GM03348 (cell line): ENCODE measurements around the gene ARHGEF12.

Experiments
- DNase-seq: peaks from one replicate; pipeline ENCODE4 v3.0.0; 2012; ENCODE audit warnings: low spot score

The ARHGEF12 gene

GRCh38 chr11:120386318-120386717, 50.1 kb downstream of the ARHGEF12 start:
- DNase-seq, result no peak

- no peak for DNase-seq
Observed at GRCh38 chr11:120386774-120387371, 50.7 kb downstream of the ARHGEF12 start.

- no peak for DNase-seq
Observed at GRCh38 chr11:120388261-120388660, 52.0 kb downstream of the ARHGEF12 start.

GRCh38 chr11:120389693-120390584, 53.7 kb downstream of the ARHGEF12 start:
- DNase-seq, result no peak

GRCh38 chr11:120390585-120390922, 54.3 kb downstream of the ARHGEF12 start:
- DNase-seq, result no peak

- DNase-seq, result no peak
Observed at GRCh38 chr11:120391292-120391691, 55.1 kb downstream of the ARHGEF12 start.

- no peak for DNase-seq
Observed at GRCh38 chr11:120391854-120392253, 55.6 kb downstream of the ARHGEF12 start.

GRCh38 chr11:120392314-120392713, 56.1 kb downstream of the ARHGEF12 start:
- DNase-seq, result no peak

- DNase-seq, result no peak
Observed at GRCh38 chr11:120392793-120393192, 56.6 kb downstream of the ARHGEF12 start.

- DNase-seq, result no peak
Observed at GRCh38 chr11:120394119-120394518, 57.9 kb downstream of the ARHGEF12 start.

- no peak for DNase-seq
Observed at GRCh38 chr11:120395778-120396177, 59.6 kb downstream of the ARHGEF12 start.

- peak; percentile 17 for DNase-seq
Observed at GRCh38 chr11:120398132-120398531, 61.9 kb downstream of the ARHGEF12 start.

- no peak for DNase-seq
Observed at GRCh38 chr11:120399307-120399706, 63.1 kb downstream of the ARHGEF12 start.

GRCh38 chr11:120400564-120401364, 64.6 kb downstream of the ARHGEF12 start:
- peak; percentile 82 for DNase-seq

- no peak for DNase-seq
Observed at GRCh38 chr11:120401506-120401905, 65.3 kb downstream of the ARHGEF12 start.

- DNase-seq, result no peak
Observed at GRCh38 chr11:120403966-120404365, 67.8 kb downstream of the ARHGEF12 start.

- no peak for DNase-seq
Observed at GRCh38 chr11:120404495-120404894, 68.3 kb downstream of the ARHGEF12 start.

- no peak for DNase-seq
Observed at GRCh38 chr11:120409655-120410054, 73.4 kb downstream of the ARHGEF12 start.

- DNase-seq, result no peak
Observed at GRCh38 chr11:120410622-120411380, 74.6 kb downstream of the ARHGEF12 start.

GRCh38 chr11:120413480-120413879, 77.3 kb downstream of the ARHGEF12 start:
- DNase-seq, result peak; percentile 49

GRCh38 chr11:120420572-120420971, 84.4 kb downstream of the ARHGEF12 start:
- DNase-seq, result no peak
